Measurements from ENCODE around the gene THAP2. TPM values are rescaled to one million over a fixed set of nuclear protein-coding genes. Genes with fewer than 3 reads are reported as not detected.
A peak's percentile ranks its signal among the peaks of the same experiment; 100 is the strongest.

Gene THAP2
- total RNA-seq, 4 donors from 2014 or later, result 2.6 to 3.2 (median 3.0) TPM

DNA sequence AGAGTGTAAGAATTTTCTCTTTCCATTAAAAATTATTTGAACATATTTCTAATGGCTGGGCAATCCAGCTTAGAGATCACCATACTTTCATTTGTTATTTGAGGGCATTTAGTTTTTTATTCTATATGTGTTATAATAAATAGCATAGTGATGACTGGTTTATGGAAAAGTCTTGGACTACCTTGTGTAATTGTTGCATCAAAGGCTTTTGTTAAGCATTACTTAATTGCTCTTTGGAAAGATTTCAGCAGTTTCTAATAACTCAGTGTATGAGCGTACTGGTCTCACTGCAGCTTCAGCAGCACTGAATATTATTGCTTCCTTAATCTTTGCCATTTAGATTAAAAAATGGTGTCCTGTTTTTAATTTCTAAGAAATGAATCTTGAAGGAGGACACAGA, 44.6 kb downstream of the THAP2 start:
- no peak overlapping the region for H3K4me3 ChIP-seq (ENCODE audit: low read depth, poor library complexity, severe bottlenecking)
- intact Hi-C loops (cut with DNase I; ENCODE audit: low total_unique reads), result no loop called here
- TF ChIP-seq, protein P1, sequence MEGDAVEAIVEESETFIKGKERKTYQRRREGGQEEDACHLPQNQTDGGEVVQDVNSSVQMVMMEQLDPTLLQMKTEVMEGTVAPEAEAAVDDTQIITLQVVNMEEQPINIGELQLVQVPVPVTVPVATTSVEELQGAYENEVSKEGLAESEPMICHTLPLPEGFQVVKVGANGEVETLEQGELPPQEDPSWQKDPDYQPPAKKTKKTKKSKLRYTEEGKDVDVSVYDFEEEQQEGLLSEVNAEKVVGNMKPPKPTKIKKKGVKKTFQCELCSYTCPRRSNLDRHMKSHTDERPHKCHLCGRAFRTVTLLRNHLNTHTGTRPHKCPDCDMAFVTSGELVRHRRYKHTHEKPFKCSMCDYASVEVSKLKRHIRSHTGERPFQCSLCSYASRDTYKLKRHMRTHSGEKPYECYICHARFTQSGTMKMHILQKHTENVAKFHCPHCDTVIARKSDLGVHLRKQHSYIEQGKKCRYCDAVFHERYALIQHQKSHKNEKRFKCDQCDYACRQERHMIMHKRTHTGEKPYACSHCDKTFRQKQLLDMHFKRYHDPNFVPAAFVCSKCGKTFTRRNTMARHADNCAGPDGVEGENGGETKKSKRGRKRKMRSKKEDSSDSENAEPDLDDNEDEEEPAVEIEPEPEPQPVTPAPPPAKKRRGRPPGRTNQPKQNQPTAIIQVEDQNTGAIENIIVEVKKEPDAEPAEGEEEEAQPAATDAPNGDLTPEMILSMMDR (IDR thresholded peaks at IDR 0.05), result no peak
- TF ChIP-seq POLR2A (IDR thresholded peaks at IDR 0.05), result no peak
- 42 to 73% methylated on average over 1 of the region's 1 CpG for WGBS, 2 donors
- no peak for DNase-seq (ENCODE audit: low spot score in 2 of 2)

DNA sequence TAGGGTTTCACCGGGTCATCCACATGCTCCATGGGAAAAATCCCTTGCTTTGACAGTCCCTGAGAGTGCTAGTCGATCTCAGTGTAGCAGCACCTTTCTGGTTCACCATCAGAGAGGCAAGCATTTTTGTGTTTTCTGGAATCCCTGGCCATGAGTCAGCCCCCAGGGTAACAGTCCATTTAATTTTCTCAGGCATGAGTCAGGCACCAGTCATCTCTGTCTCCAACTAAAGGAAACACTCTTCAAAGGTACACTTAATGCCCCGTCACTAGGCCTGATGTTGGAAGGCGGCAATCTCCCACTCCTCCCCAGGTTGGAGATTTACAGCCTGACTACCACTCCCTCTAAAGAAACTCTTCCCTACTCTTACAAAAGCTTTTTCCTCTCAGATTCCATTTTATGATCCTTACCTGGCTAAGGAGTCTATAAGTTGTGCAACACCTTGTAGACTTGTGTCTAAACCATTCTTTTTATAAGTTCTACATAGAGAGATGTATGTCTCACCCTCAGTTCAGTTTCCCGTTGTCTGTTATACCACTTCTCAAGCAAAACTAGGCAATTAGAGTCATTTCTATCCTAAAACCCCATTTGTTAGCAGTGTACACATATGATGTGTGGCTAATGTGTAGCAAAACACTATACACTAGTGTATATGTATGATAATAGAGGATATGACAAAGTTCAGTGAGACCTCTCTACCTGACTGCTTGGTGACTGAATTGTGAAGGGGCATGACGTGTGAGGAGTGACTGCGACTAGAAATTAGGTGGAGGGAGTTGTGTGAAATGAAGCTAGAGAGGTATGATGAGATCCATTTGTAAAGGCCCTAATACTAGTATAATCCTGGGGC, 46.4 kb downstream of the THAP2 start:
- intact Hi-C loops (cut with DNase I; ENCODE audit: low total_unique reads), result no loop called here
- H3K4me3 ChIP-seq (ENCODE audit: low read depth, poor library complexity, severe bottlenecking), result no peak overlapping the region
- no peak for TF ChIP-seq POLR2A (IDR thresholded peaks at IDR 0.05)
- TF ChIP-seq, protein P1 (IDR thresholded peaks at IDR 0.05), result no peak
- no peak for DNase-seq (ENCODE audit: low spot score in 2 of 2)
- WGBS, 2 donors, result 73 to 78% methylated on average over 7 of the region's 7 CpGs

DNA sequence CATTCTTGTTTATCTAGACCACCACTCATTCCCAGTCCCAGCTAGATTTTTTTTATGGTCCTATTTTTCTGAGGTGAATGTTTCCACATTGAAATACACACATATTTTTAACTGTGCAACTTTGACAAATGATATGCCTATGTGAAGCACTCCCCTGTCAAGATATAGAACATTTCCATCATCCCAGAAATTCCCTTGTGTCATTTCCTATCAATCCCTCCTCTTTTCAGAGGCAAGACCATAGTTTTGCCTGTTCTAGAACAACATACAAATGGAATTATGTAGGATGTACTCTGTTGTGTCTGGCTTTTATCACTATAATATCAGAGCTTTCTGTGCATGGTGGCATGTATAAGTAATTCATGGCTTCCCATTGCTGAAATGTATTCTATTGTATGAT, 54.5 kb downstream of the THAP2 start:
- no peak for DNase-seq (ENCODE audit: low spot score in 2 of 2)
- intact Hi-C loops (cut with DNase I; ENCODE audit: low total_unique reads), result no loop called here
- TF ChIP-seq, protein P1 (IDR thresholded peaks at IDR 0.05), result no peak
- H3K4me3 ChIP-seq (ENCODE audit: low read depth, poor library complexity, severe bottlenecking), result no peak overlapping the region

DNA sequence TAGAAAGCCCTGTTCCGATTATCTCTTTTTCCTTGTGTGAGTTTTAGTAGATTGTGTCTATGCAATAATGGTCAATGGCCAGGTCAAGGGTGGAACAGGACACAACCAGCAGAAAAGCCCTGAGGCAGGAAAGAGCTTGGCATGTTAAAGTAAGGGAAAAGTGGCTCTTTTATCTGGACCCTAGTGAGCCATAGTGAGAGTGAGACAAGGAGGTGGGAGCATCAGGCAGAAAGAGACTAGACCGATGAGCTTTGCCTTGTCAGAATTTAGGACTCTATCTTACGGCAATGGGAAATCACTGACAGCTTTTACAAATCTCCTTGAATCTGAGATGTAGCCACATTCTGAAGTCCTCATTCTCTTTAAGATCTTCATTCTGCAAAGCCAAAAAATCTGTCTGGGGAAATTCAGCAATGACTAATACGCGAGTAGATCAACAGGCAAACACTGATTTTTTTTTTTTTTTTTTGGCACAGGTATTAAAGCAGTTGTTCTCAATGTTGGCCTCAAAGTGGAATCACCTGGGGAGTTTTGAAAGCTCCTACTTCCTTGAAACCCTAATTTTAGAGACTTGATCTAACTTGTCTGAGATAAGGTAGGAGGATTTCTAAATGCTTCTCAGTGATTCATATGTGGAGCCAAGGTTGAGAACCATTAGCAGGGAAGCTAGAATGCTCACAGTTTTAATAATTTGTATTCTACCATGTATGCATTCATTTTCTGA, 55.7 kb downstream of the THAP2 start:
- H3K4me3 ChIP-seq (ENCODE audit: low read depth, poor library complexity, severe bottlenecking), result no peak overlapping the region
- no peak for DNase-seq (ENCODE audit: low spot score in 2 of 2)
- WGBS, 2 donors, result 51 to 64% methylated on average over 5 of the region's 5 CpGs
- intact Hi-C loops (cut with DNase I; ENCODE audit: low total_unique reads), result no loop called here
- no peak for TF ChIP-seq POLR2A (IDR thresholded peaks at IDR 0.05)
- TF ChIP-seq, protein P1 (IDR thresholded peaks at IDR 0.05), result no peak

DNA sequence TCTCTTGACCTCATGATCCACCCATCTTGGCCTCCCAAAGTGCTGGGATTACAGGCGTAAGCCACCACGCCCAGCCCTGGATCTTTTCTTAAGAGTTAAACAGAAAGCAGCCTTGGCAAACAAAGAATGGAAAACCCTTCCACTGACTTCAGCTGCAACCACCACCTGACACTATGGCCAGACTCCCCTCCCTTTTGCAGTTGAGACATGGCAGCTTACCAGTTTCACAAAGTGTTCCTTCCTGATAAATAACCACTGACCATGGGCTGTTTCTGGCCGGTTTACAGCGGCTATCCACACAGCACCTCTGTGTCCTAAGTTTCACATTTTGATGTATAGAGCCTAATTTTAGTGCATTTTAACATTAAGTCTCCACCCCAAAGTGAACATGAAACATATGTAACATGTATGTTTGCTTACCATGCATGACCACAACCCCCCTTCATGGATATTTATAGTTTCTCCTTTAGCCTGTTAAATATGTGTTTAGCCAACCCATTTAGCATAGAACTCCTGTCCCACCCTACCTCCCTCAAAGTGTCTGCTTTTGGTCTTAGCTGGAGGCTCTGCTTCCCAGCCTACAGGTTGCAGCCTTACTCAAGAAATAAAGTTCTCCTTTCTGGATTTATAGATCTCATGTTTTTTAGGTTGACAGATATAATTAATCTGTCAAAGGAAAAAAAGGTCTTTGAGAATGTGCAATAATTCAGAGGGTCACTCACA, 57.8 kb downstream of the THAP2 start:
- peak in 1 of 2 donors; percentile 51 for DNase-seq (ENCODE audit: low spot score in 2 of 2)
- TF ChIP-seq POLR2A (IDR thresholded peaks at IDR 0.05), result no peak
- TF ChIP-seq, protein P1 (IDR thresholded peaks at IDR 0.05), result no peak
- whole genome bisulfite sequencing, 2 donors, result 82 to 96% methylated on average over 4 of the region's 4 CpGs
- no peak overlapping the region for H3K4me3 ChIP-seq (ENCODE audit: low read depth, poor library complexity, severe bottlenecking)
- intact Hi-C loops (cut with DNase I; ENCODE audit: low total_unique reads), result no loop called here

All from lower leg skin (tissue), 4 donors.